GM18868 (cell line): Measurements from ENCODE around the gene CARD19.
"Not testable (repeated sequence)": the region's sequence is repeated elsewhere in the genome, so short reads cannot be mapped to it uniquely, and the experiment has no call there.

Source experiments
- ATAC-seq: cut with Tn5 transposase; IDR thresholded peaks from one replicate; pipeline ENCODE4 v1.9.1; 2021; ENCODE audit warnings: mild to moderate bottlenecking, moderate library complexity; ENCODE audit not compliant: unreplicated experiment

Gene CARD19

GRCh38 chr9:93099551-93100275 lies 3.7 kb downstream of the CARD19 start:
- no peak for ATAC-seq

- ATAC-seq: no peak
Measured at GRCh38 chr9:93100276-93100636, 4.2 kb downstream of the CARD19 start.

- ATAC-seq: not testable (repeated sequence)
Measured at GRCh38 chr9:93101086-93101485, 5.1 kb downstream of the CARD19 start.

- no peak for ATAC-seq
Measured at GRCh38 chr9:93105620-93106019, 9.6 kb downstream of the CARD19 start.

- ATAC-seq: no peak
Measured at GRCh38 chr9:93107151-93107824, 11.3 kb downstream of the CARD19 start.

- no peak for ATAC-seq
Measured at GRCh38 chr9:93107825-93108161, 11.8 kb downstream of the CARD19 start.

- peak; percentile 66 for ATAC-seq
Measured at GRCh38 chr9:93108291-93109041, 12.4 kb downstream of the CARD19 start.

- ATAC-seq: no peak
Measured at GRCh38 chr9:93110311-93110855, 14.4 kb downstream of the CARD19 start.

- no peak for ATAC-seq
Measured at GRCh38 chr9:93111001-93111370, 15.0 kb downstream of the CARD19 start.

GRCh38 chr9:93111371-93112115 lies 15.5 kb downstream of the CARD19 start:
- no peak for ATAC-seq

- ATAC-seq: no peak
Measured at GRCh38 chr9:93112116-93112863, 16.3 kb downstream of the CARD19 start.

- ATAC-seq: no peak
Measured at GRCh38 chr9:93112864-93113389, 16.9 kb downstream of the CARD19 start.

- no peak for ATAC-seq
Measured at GRCh38 chr9:93114169-93114983, 18.4 kb downstream of the CARD19 start.

GRCh38 chr9:93114984-93115335 lies 18.9 kb downstream of the CARD19 start:
- ATAC-seq: no peak

GRCh38 chr9:93115486-93116071 lies 19.6 kb downstream of the CARD19 start:
- no peak for ATAC-seq

- ATAC-seq: no peak
Measured at GRCh38 chr9:93116072-93116961, 20.3 kb downstream of the CARD19 start.

GRCh38 chr9:93117521-93117920 lies 21.5 kb downstream of the CARD19 start:
- not testable (repeated sequence) for ATAC-seq
